Measurements from ENCODE around the gene CELSR1.

- TF ChIP-seq CTCF (IDR thresholded peaks at IDR 0.05) (no peak), SIN3A (IDR thresholded peaks at IDR 0.05; ENCODE audit: borderline replicate concordance, insufficient read depth, low read depth, low read length) (no peak), POLR2AphosphoS5 (IDR thresholded peaks at IDR 0.05; ENCODE audit: low read depth, low read length) (no peak), TCF7L2 (IDR thresholded peaks at IDR 0.05; ENCODE audit: low read depth, low read length) (no peak), REST (IDR thresholded peaks at IDR 0.05; ENCODE audit: insufficient read depth in 1 of 2, low read depth in 2 of 2, low read length in 1 of 2) (no peak)
Observed at GRCh38 chr22:46535876-46536536, 1.4 kb downstream of the CELSR1 start.
